CD4-positive, alpha-beta T cell (primary cell): ENCODE data around the gene OAT. TPM values are rescaled to one million over a fixed set of nuclear protein-coding genes. Genes with fewer than 3 reads are reported as not detected.

Experiments
- ATAC-seq: fragments of 200-7000 bp; cut with Tn5 transposase; one replicate; pipeline ENCODE4 v1.10.0; 2022; ENCODE audit warnings: mild to moderate bottlenecking; ENCODE audit not compliant: poor library complexity
- CTCF ChIA-PET: fragments of 350-600 bp; sonication (Branson Sonifier 250); formaldehyde crosslinking; loops from one replicate; lab custom pipeline; 2021; ENCODE audit warnings: antibody characterized with exemption, inconsistent platforms; lab: Charles Lee
- POLR2A ChIA-PET: fragments of 350-600 bp; sonication (Branson Sonifier 250); formaldehyde crosslinking; loops from one replicate; lab custom pipeline; 2021; ENCODE audit warnings: antibody characterized with exemption, inconsistent platforms; lab: Charles Lee
- DNase-seq, 14 experiments: peaks; one replicate each; pipeline ENCODE4 v3.0.0-alpha.2; 2013 to 2020; ENCODE audit warnings: mixed read lengths in 2 of 14
- H3K27ac ChIP-seq, 2 donors: one replicate each; pipeline versions ENCODE4 v1.5.1 to v1.7.0; 2013; ENCODE audit warnings: low read length in 2 of 2, low read depth in 1 of 2, mild to moderate bottlenecking in 1 of 2
- H3K27me3 ChIP-seq, 2 experiments: 1 replicate in 1 of 2; 2 replicates in 1 of 2; pipeline versions ENCODE4 v1.6.1 to v1.7.0; 2013; ENCODE audit warnings: low read length in 2 of 2, control low read depth in 1 of 2, mild to moderate bottlenecking in 1 of 2, moderate library complexity in 1 of 2; ENCODE audit not compliant: insufficient read depth in 2 of 2, control insufficient read depth in 1 of 2
- H3K36me3 ChIP-seq: one replicate; pipeline ENCODE4 v1.6.1; 2013; ENCODE audit warnings: low read length, control low read depth; ENCODE audit not compliant: insufficient read depth
- H3K4me1 ChIP-seq: one replicate; pipeline ENCODE4 v1.6.1; 2013; ENCODE audit warnings: low read length, control low read depth; ENCODE audit not compliant: insufficient read depth
- H3K4me3 ChIP-seq: one replicate; pipeline ENCODE4 v1.5.1; 2013; ENCODE audit warnings: mild to moderate bottlenecking, low read length, moderate library complexity
- H3K9me3 ChIP-seq, 2 experiments: 1 replicate in 1 of 2; 2 replicates in 1 of 2; pipeline versions ENCODE4 v1.6.1 to v1.7.0; 2013; ENCODE audit warnings: low read length in 2 of 2, mild to moderate bottlenecking in 2 of 2, control low read depth in 1 of 2, moderate library complexity in 1 of 2; ENCODE audit not compliant: control insufficient read depth in 1 of 2, insufficient read depth in 1 of 2
- H3K27ac Mint-ChIP-seq: one replicate; pipeline ENCODE4 v1.8.0; 2020; ENCODE audit warnings: mixed read lengths
- H3K27me3 Mint-ChIP-seq: one replicate; pipeline ENCODE4 v1.8.0; 2021; ENCODE audit warnings: mixed read lengths
- H3K36me3 Mint-ChIP-seq: one replicate; pipeline ENCODE4 v1.8.0; 2021; ENCODE audit warnings: low read depth, mixed read lengths
- H3K4me1 Mint-ChIP-seq: one replicate; pipeline ENCODE4 v1.8.0; 2021; ENCODE audit warnings: low read depth, mixed read lengths
- H3K4me3 Mint-ChIP-seq: one replicate; pipeline ENCODE4 v1.8.0; 2020; ENCODE audit warnings: mild to moderate bottlenecking, mixed read lengths
- H3K9me3 Mint-ChIP-seq: one replicate; pipeline ENCODE4 v1.8.0; 2020; ENCODE audit warnings: mixed read lengths
- CTCF ChIP-seq: fragments of 200-600 bp; IDR thresholded peaks from one replicate; pipeline ENCODE4 v1.8.0; 2022; ENCODE audit warnings: antibody characterized with exemption, mild to moderate bottlenecking
- intact Hi-C, 2 experiments: fragments of 100-400 bp; cut with DNase I in 1 of 2; cut with micrococcal nuclease in 1 of 2; formaldehyde crosslinking; loops; one replicate each; pipeline versions ENCODE4 v1.15.1 to v1.9.0; 2023 to 2025; cut with DNase I, micrococcal nuclease
- total RNA-seq, 174 experiments: library from RNA in 2 of 174; stranded (reverse) in 2 of 174; gene quantifications; one replicate each; pipeline ENCODE4 v1.2.3 and lab custom pipeline; 2021 to 2026

OAT gene
- total RNA-seq, 2 experiments from 2014 or later = 48.5 to 54.9 TPM

- peaks cover 22 to 32% of the 10 kb centered on the region in 2 experiments for H3K27me3 ChIP-seq
- no peak for TF ChIP-seq CTCF
- Mint-ChIP-seq H3K36me3 (no peaks in the 10 kb centered on the region), H3K27me3 (peaks cover 58% of the 10 kb centered on the region), H3K27ac (no peak overlapping the region), H3K4me1 (no peaks in the 10 kb centered on the region), H3K9me3 (no peaks in the 10 kb centered on the region), H3K4me3 (no peak overlapping the region)
- H3K36me3 ChIP-seq = no peaks in the 10 kb centered on the region
- DNase-seq (no peak), ATAC-seq (no peak)
- ChIA-PET POLR2A (no interaction called here), CTCF (no interaction called here)
- intact Hi-C loops = no loop called here
- H3K4me3 ChIP-seq = no peak overlapping the region
- H3K27ac ChIP-seq = no peak overlapping the region
- H3K4me1 ChIP-seq = no peaks in the 10 kb centered on the region
- peaks cover 0 to 5% of the 10 kb centered on the region in 2 experiments for H3K9me3 ChIP-seq
Observed at GRCh38 chr10:124378271-124378670, 40.5 kb downstream of the OAT start.

GRCh38 chr10:124377101-124377500, 41.6 kb downstream of the OAT start:
- Mint-ChIP-seq H3K36me3 (no peaks in the 10 kb centered on the region), H3K9me3 (no peaks in the 10 kb centered on the region), H3K4me3 (no peak overlapping the region), H3K27ac (no peak overlapping the region), H3K27me3 (peaks cover 56% of the 10 kb centered on the region), H3K4me1 (no peaks in the 10 kb centered on the region)
- no peak for ATAC-seq
- H3K4me3 ChIP-seq = no peak overlapping the region
- no peaks in the 10 kb centered on the region for H3K36me3 ChIP-seq
- intact Hi-C loops = no loop called here
- POLR2A ChIA-PET = no interaction called here
- no peak for TF ChIP-seq CTCF
- peaks cover 0 to 5% of the 10 kb centered on the region in 2 experiments for H3K9me3 ChIP-seq
- CTCF ChIA-PET = no interaction called here
- no peak for DNase-seq
- peaks cover 22 to 32% of the 10 kb centered on the region in 2 experiments for H3K27me3 ChIP-seq
- no peaks in the 10 kb centered on the region for H3K4me1 ChIP-seq
- H3K27ac ChIP-seq = no peak overlapping the region

- peaks cover 56% of the 10 kb centered on the region for H3K27me3 Mint-ChIP-seq
- TF ChIP-seq CTCF = no peak
- no peak overlapping the region for H3K4me3 ChIP-seq
- H3K27ac ChIP-seq = no peak overlapping the region
- intact Hi-C loops = no loop called here
- no peaks in the 10 kb centered on the region for H3K36me3 ChIP-seq
- no peaks in the 10 kb centered on the region for H3K4me1 Mint-ChIP-seq
- CTCF ChIA-PET = no interaction called here
- H3K27me3 ChIP-seq = peaks cover 18 to 28% of the 10 kb centered on the region in 2 experiments
- DNase-seq (no peak), ATAC-seq (no peak)
- H3K36me3 Mint-ChIP-seq = no peaks in the 10 kb centered on the region
- H3K4me3 Mint-ChIP-seq = no peak overlapping the region
- peaks cover 0 to 5% of the 10 kb centered on the region in 2 experiments for H3K9me3 ChIP-seq
- H3K4me1 ChIP-seq = no peaks in the 10 kb centered on the region
- no peak overlapping the region for H3K27ac Mint-ChIP-seq
- H3K9me3 Mint-ChIP-seq = no peaks in the 10 kb centered on the region
- POLR2A ChIA-PET = no interaction called here
Observed at GRCh38 chr10:124376411-124376810, 42.3 kb downstream of the OAT start.
